AG04449 (cell line): Measurements from ENCODE around the gene LRFN2.

ENCODE experiments used
- CTCF ChIA-PET: fragments of 350-600 bp; formaldehyde crosslinking; extraction: SDS; loops from one replicate; lab custom pipeline; 2021; ENCODE audit warnings: antibody characterized with exemption; lab: Yijun Ruan, JAX
- POLR2A ChIA-PET: fragments of 400-600, 350-600 bp; formaldehyde crosslinking; extraction: SDS; loops from one replicate; lab custom pipeline; 2020; ENCODE audit warnings: antibody characterized with exemption, inconsistent platforms; lab: Yijun Ruan, JAX
- DNase-seq: peaks from one replicate; pipeline ENCODE4 v3.0.0-alpha.2; 2010; ENCODE audit warnings: low read depth, low spot score
- H3K4me3 ChIP-seq: 2 replicates; pipeline ENCODE4 v1.5.1; 2011; ENCODE audit warnings: low read depth, mild to moderate bottlenecking, control low read depth, low read length
- TF ChIP-seq, protein P1 (sequence below): IDR thresholded peaks from one replicate; pipeline ENCODE4 v1.5.1; 2011; ENCODE audit warnings: mild to moderate bottlenecking, moderate library complexity, low read length, control low read depth, inconsistent platforms; ENCODE audit not compliant: insufficient read depth; ENCODE audit errors: missing control alignments

LRFN2 gene

DNA sequence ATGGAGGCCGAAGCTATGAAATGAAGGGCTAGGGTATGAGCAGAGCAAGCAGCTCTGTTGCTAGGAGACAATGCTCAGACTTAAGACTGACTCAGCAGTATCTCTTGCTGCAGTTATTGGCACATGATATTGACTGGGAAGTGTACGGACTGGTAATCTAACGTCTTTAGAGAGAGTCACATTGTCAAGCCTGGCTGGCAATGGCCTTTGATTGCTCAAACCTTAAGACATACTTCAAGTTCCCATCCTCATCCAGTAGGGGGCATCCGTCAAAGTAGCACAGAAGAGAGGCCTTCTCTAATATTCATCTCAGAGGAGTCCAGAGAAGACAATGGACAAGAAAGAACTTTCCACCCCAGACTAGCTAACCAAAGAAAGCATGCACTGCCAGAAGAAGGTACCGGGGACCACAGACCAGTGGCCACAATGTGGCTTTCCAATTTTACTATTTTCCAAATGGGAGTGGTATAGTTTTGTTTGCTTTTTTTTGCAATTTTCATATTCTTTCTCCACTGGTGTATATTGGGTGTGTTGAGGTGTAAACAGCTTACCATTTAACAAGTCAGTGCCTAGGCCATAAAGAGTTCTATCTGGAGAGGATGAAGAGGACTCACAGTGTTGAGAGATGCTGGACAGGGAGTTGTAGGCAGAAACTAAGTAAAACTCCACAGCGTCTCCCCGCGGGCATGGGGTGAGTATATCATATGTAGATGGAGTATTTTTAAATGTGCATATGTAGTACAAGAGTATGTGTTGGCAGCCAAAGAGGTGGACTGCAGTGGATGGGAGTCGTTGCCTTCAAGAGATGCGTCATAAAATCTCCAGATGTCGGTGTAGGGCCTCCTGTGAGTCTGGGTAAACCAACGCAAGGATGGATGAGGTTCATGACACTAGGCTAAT lies 36.7 kb downstream of the LRFN2 start:
- TF ChIP-seq, protein P1, sequence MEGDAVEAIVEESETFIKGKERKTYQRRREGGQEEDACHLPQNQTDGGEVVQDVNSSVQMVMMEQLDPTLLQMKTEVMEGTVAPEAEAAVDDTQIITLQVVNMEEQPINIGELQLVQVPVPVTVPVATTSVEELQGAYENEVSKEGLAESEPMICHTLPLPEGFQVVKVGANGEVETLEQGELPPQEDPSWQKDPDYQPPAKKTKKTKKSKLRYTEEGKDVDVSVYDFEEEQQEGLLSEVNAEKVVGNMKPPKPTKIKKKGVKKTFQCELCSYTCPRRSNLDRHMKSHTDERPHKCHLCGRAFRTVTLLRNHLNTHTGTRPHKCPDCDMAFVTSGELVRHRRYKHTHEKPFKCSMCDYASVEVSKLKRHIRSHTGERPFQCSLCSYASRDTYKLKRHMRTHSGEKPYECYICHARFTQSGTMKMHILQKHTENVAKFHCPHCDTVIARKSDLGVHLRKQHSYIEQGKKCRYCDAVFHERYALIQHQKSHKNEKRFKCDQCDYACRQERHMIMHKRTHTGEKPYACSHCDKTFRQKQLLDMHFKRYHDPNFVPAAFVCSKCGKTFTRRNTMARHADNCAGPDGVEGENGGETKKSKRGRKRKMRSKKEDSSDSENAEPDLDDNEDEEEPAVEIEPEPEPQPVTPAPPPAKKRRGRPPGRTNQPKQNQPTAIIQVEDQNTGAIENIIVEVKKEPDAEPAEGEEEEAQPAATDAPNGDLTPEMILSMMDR, result peak; percentile 65
- POLR2A ChIA-PET, result no interaction called here
- no peak overlapping the region for H3K4me3 ChIP-seq
- CTCF ChIA-PET, result interaction anchor here (0.9 to 3.4 kb wide), 8 partner anchors 9 to 519 kb away, joined by 3 to 26 read pairs (median 4); no protein-coding TSS in a partner anchor
- peak; percentile 24 for DNase-seq

DNA sequence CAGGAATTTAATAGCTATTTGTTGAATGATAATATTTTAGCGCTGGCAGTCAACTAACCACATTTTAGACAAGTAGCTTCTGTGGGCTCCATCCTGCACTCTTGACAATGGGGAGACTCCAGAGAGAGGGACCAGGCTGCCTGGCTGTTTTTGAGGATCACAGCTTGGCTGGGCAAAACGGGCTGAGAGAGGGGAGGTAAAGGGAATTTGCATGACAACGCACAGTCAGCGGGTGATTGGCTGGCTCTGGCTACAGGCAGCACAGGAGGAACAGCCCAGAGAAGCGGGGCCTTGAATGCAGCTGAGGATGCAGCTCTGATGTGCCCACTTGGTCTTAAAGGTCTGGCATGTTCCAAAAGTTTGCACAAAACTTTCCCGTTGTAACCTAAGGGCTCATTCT lies 41.2 kb downstream of the LRFN2 start:
- H3K4me3 ChIP-seq, result no peak overlapping the region
- TF ChIP-seq, protein P1, result no peak
- no peak for DNase-seq
- POLR2A ChIA-PET, result no interaction called here
- CTCF ChIA-PET, result interaction anchor here (0.8 kb wide), 1 partner anchor 299 kb away, joined by 3 read pairs; no protein-coding TSS in a partner anchor

GRCh38 chr6:40543776-40544175 lies 43.4 kb downstream of the LRFN2 start:
- TF ChIP-seq, protein P1, result no peak
- H3K4me3 ChIP-seq, result no peak overlapping the region
- no peak for DNase-seq
- POLR2A ChIA-PET, result no interaction called here
- CTCF ChIA-PET, result no interaction called here

DNA sequence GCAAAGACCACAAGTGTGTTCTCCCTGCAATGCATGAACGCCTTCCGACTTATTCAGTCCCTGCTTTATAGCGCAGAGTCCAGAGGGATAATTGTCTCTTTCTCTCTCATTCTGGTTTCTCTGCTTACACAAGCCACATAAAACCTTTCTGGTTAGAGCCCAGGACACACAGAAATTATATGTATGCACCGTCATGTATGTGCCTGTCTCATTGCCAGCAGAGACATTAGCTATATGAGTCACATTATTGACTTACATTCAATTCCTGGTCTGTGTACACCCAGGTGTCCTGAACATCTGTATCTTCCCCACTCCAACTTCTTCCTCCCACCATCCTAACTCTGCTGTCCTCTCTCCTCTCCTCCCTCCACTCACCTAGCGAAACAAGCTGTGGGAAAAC lies 44.0 kb downstream of the LRFN2 start:
- no peak for DNase-seq
- TF ChIP-seq, protein P1, result no peak
- no peak overlapping the region for H3K4me3 ChIP-seq
- CTCF ChIA-PET, result no interaction called here
- POLR2A ChIA-PET, result no interaction called here

GRCh38 chr6:40542175-40542764 lies 44.9 kb downstream of the LRFN2 start:
- no peak overlapping the region for H3K4me3 ChIP-seq
- TF ChIP-seq, protein P1, result no peak
- POLR2A ChIA-PET, result no interaction called here
- CTCF ChIA-PET, result no interaction called here
- no peak for DNase-seq

- TF ChIP-seq, protein P1, result no peak
- no peak for DNase-seq
- ChIA-PET POLR2A (no interaction called here), CTCF (no interaction called here)
- H3K4me3 ChIP-seq, result no peak overlapping the region
These were observed 45.5 kb downstream of the LRFN2 start for GRCh38 chr6:40541556-40542174.
